Vagina (tissue), 2 donors: ENCODE measurements around the gene TEAD1.

Experiments used
- POLR2A ChIP-seq, 2 donors: fragments of 450-650 bp; IDR thresholded peaks; one replicate each; pipeline ENCODE4 v1.6.1; 2017; ENCODE audit warnings: antibody characterized with exemption in 2 of 2, mild to moderate bottlenecking in 2 of 2, moderate library complexity in 2 of 2
- POLR2AphosphoS5 ChIP-seq, 2 donors: sonication (generic); formaldehyde crosslinking; IDR thresholded peaks; one replicate each; pipeline ENCODE4 v1.9.0; 2017; ENCODE audit warnings: antibody characterized with exemption in 2 of 2, mild to moderate bottlenecking in 2 of 2, low read depth in 1 of 2; ENCODE audit not compliant: insufficient read depth in 1 of 2
- TF ChIP-seq, protein P1 (sequence below), 3 experiments: fragments of 450-650 bp in 2 of 3; fragments of 200-600 bp in 1 of 3; sonication (generic) in 1 of 3; IDR thresholded peaks; one replicate each; pipeline ENCODE4 v1.5.1; 2017 to 2019; ENCODE audit warnings: antibody characterized with exemption in 3 of 3, mild to moderate bottlenecking in 2 of 3, moderate library complexity in 2 of 3

DNA sequence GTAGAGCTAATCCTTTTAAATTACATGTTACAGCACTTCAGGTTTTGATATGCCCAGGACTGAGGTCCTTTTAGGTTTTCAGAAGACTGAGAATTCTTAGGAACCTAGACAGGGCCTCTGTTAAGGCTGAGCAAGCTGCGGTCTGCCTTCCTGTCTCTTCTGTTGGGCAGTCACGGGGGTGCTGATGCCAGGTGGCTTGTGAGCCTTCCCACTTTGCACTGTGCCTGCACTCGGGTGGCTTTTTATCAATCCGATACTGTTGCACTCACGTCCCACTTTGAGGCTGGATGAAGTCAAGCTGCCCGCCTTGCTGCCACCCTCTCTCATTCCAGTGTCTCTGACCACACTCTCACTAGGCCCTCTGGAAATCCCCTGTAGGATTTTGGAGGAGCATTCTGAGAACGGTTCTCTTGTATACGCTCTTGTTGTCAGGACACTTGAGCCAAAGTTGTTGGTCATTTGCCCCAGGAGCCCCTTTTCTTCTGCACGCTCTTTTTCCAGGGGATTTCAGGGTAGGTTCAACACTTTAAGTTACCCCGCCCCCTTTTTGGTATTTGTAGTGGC, 141.8 kb downstream of the TEAD1 start:
- TF ChIP-seq, protein P1, sequence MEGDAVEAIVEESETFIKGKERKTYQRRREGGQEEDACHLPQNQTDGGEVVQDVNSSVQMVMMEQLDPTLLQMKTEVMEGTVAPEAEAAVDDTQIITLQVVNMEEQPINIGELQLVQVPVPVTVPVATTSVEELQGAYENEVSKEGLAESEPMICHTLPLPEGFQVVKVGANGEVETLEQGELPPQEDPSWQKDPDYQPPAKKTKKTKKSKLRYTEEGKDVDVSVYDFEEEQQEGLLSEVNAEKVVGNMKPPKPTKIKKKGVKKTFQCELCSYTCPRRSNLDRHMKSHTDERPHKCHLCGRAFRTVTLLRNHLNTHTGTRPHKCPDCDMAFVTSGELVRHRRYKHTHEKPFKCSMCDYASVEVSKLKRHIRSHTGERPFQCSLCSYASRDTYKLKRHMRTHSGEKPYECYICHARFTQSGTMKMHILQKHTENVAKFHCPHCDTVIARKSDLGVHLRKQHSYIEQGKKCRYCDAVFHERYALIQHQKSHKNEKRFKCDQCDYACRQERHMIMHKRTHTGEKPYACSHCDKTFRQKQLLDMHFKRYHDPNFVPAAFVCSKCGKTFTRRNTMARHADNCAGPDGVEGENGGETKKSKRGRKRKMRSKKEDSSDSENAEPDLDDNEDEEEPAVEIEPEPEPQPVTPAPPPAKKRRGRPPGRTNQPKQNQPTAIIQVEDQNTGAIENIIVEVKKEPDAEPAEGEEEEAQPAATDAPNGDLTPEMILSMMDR (IDR thresholded peaks at IDR 0.05): no peak
- no peak for TF ChIP-seq POLR2AphosphoS5 (IDR thresholded peaks at IDR 0.05; ENCODE audit: insufficient read depth in 1 of 2, low read depth in 1 of 2)
- no peak for TF ChIP-seq POLR2A (IDR thresholded peaks at IDR 0.05)
